IPS DF 19.7 (cell line): Measurements from ENCODE around the gene ZKSCAN1.
"Not testable (repeated sequence)": the region's sequence is repeated elsewhere in the genome, so short reads cannot be mapped to it uniquely, and the experiment has no call there.

Experiments
- DNase-seq: peaks from one replicate; pipeline ENCODE4 v3.0.0-alpha.2; 2013; ENCODE audit warnings: low read depth, low spot score

Gene ZKSCAN1

DNA sequence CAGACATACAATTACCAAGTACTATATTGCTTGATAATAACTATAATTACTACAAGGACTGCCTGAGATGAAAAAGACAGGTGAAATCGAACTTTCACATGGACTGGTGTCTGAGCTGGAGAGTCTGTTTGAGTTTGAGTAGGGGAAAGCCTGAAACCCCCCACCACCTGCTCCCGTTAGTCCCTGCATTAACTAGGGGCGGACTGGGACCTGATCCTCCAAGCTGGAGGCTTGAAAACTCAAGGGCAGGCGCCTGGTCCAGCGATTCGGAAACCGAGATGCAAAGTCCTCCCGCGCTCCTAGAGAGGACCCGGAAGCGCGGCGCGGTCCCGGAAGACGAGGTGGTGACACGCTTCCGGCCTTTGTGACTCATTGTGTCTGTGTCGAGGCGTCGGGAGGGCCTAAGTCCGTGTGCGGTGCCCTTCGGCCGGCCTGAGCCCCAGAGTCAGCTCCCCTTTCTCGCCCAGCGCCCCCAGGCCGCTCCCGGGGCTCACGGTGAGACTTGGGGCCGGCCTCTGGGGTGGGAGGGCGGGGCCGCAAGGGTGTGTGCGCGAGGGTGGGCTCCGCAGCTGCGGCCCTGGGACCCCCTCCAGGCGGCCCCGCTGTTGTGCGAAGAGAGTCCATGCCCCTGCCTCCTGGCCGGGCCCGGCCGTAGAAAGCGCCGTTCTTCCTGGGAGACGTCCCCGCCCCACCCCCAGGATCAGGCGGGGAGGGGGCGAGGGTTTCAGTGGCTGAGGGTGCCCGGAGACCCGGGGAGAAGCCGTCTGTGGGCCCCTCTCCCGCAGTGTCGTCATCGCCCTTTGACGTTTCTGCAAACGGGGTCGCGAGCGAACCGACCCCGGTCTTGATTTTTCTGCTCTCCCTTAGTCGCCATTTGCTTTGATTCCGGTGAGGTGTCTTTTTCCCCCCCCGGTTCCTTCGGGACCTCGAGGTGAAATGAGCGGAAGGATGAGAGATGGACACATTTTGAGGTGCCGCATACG lies at the start of gene ZKSCAN1:
ZKSCAN1 (plus strand) TSS at position 365 of the 983 bp plus-strand sequence. CDS start 7,911 bp downstream, outside the sequence.
- peak; percentile 79 for DNase-seq

GRCh38 chr7:99969298-99969697 lies 46.1 kb upstream of the ZKSCAN1 start:
- DNase-seq, result no peak

GRCh38 chr7:99969813-99970212 lies 45.6 kb upstream of the ZKSCAN1 start:
- DNase-seq, result not testable (repeated sequence)

DNA sequence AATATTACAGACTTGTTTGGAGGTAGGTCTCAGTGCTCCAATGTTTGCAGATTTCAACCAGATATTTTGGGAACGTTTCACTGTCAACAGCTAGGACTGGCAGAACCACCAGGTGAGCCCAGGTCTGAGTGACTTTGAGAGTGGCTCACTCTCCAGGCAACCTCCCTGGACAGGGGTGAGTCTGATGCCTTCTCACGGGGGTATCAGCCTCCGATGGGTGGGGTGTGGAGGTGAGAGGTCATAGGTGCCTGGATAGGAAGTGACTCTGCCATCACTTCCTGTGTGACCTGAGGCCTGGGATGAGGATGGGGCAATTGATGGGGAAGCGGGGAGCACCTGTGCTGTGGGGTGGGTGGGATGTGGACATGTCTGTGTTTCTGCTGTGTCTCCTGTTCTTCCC lies 44.2 kb upstream of the ZKSCAN1 start:
- no peak for DNase-seq

DNA sequence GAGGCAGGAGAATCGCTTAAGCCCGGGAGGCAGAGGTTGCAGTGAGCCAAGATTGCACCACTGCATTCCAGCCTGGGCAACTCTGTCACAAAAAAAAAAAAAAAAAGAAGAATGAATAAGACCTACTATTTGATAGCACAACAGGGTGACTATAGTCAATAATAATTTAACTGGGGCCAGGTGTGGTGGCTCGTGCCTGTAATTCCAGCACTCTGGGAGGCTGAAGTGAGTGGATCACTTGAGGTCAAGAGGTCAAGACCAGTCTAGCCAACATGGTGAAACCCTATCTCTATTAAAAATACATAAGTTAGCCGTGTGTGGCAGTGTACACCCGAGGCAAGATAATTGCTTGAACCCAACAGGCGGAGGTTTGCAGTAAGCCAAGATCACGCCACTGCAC lies 41.6 kb upstream of the ZKSCAN1 start:
- DNase-seq, result not testable (repeated sequence)

DNA sequence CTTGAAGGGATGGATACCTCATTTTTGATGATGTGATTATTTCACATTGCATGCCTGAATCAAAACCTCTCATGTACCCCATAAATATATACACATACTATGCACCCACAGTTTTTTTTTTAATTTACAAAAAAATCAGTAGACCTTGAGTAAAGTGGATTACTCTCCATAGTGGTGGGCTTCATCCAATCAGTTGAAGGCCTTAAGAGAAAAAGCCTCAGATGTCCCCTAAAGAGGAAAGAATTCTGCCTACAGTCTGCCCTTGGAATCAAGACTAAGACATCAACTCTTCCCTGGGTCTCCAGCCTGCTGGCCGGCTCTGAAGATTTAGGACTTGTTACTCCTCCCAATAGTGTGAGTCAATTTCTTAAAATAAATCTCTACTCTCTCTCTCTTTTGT lies 40.7 kb upstream of the ZKSCAN1 start:
- no peak for DNase-seq

DNA sequence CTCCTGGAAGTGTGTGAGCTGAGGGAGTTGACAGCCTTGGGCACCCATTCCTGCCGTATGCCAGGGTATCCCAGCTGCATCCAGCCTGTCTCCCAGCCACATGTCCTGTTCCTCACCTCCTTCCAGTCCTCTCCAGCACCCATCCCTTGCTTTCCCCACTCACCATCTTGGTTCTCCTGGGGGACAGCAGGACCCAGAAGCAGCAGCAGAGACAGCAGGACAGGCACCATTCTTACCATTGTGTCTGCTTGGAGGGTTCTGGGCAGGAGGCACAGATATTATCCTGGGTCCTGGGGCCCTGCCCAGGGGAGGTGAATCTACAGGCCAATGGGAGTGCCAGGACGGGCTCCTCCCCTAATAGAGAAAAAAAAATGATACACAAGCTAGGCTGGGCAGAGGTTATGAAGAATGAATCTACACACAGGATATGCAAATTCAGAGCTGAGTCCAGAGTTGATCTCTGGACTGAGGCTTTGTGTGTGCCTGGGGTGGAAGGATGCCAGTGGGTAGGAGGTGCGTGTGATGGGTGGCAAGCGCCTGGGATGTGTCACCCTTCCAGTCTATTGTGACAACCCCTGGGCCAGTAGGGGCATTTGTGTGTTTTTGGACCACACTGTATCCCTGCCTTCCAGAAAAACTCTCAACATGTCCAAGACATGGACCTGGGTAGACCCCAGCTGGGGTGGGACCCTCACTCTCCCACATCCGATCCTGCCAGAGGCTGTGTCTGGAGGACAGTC lies 39.4 kb upstream of the ZKSCAN1 start, which contains the start of gene AZGP1:
AZGP1 (minus strand) TSS at position 250 of the 740 bp plus-strand sequence; CDS start at position 239, 11 bp downstream.
- no peak for DNase-seq

GRCh38 chr7:99976626-99977025 lies 38.8 kb upstream of the ZKSCAN1 start:
- no peak for DNase-seq

GRCh38 chr7:99979814-99980225 lies 35.6 kb upstream of the ZKSCAN1 start:
- DNase-seq, result not testable (repeated sequence)

DNA sequence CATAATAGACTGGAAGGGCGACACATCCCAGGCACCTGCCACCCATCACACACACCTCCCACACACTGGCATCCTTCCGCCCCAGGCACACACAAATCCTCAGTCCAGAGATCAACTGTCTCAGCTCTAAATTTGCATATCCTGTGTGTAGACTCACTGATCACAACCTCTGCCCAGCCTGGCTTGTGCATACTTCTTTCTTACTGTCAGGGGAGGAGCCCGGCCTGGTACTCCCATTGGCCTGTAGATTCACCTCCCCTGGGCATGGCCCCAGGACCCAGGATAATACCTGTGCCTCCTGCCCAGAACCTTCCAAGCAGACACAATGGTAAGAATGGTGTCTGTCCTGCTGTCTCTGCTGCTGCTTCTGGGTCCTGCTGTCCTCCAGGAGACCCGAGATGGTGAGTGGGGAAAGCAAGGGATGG lies 34.9 kb upstream of the ZKSCAN1 start:
- not testable (repeated sequence) for DNase-seq

GRCh38 chr7:99981066-99981465 lies 34.3 kb upstream of the ZKSCAN1 start:
- not testable (repeated sequence) for DNase-seq

- no peak for DNase-seq
Observed at GRCh38 chr7:99984593-99984992, 30.8 kb upstream of the ZKSCAN1 start.

- not testable (repeated sequence) for DNase-seq
Observed at GRCh38 chr7:99987306-99987705, 28.1 kb upstream of the ZKSCAN1 start.

DNA sequence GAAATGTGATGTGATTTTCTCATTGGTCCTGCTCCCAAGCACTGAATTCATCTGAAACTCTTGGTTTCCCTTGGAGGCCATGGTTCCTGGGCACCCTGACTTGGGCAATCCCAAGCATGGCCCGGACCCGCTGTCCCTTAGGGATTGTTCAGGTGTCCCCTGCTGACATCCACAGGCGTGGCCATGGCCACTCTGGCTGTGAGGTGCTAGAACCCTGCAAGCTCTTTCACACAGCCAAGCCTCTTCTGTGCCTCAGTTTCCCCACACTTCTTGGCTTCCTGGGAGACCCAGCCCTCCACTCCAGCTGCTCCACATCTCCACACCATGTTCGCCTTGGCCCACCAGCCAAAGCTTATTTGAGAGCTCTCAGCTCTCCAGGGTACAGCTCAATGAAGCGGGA lies 27.6 kb upstream of the ZKSCAN1 start:
- no peak for DNase-seq

- no peak for DNase-seq
Observed at GRCh38 chr7:99990460-99990852, 24.9 kb upstream of the ZKSCAN1 start.

GRCh38 chr7:99991543-99991942 lies 23.9 kb upstream of the ZKSCAN1 start:
- not testable (repeated sequence) for DNase-seq

DNA sequence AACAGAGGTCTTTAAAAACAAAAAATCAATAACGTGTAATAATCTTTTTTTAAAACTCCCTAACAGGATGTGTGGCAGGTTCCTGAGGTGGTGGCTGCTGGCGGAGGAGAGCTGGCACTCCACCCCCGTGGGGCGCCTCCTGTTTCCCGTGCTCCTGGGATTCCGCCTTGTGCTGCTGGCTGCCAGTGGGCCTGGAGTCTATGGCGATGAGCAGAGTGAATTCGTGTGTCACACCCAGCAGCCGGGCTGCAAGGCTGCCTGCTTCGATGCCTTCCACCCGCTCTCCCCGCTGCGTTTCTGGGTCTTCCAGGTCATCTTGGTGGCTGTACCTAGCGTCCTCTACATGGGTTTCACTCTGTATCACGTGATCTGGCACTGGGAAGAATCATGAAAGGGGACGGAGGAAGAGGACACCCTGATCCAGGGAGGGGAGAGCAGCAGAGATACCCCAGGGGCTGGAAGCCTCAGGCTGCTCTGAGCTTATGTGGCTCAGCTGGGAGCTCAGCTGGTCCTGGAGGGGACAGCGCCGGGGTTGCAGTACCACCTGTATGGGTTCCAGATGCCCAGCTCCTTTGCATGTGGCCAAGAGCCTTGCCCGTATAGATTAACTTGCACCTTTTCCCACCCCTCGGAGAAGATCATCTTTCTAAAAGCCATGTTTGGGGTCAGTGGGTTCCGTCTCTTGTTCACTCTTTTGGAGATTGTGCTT lies 22.9 kb upstream of the ZKSCAN1 start:
- DNase-seq, result no peak

- no peak for DNase-seq
Observed at GRCh38 chr7:99994819-99995218, 20.6 kb upstream of the ZKSCAN1 start.

GRCh38 chr7:99996755-99997544 lies 18.4 kb upstream of the ZKSCAN1 start:
- DNase-seq, result no peak

- DNase-seq, result no peak
Observed at GRCh38 chr7:99997545-99998137, 17.8 kb upstream of the ZKSCAN1 start.
